ENCODE results near the gene MAPK9. TPM values are rescaled to one million over a fixed set of nuclear protein-coding genes. Genes with fewer than 3 reads are reported as not detected.
"Not testable (repeated sequence)": the region's sequence is repeated elsewhere in the genome, so short reads cannot be mapped to it uniquely, and the experiment has no call there.

Gene MAPK9
- polyA plus RNA-seq, 4 donors = 34.8 to 48.4 (median 43.9) TPM

- DNase-seq (ENCODE audit: low read depth in 4 of 4, low spot score in 3 of 4) = no peak
Measured at GRCh38 chr5:180241600-180241999, 50.3 kb downstream of the MAPK9 start.

- no peak for DNase-seq (ENCODE audit: low read depth in 4 of 4, low spot score in 3 of 4)
Measured at GRCh38 chr5:180238631-180239030, 53.3 kb downstream of the MAPK9 start.

GRCh38 chr5:180235846-180236245 lies 56.0 kb downstream of the MAPK9 start:
- DNase-seq (ENCODE audit: low read depth in 4 of 4, low spot score in 3 of 4) = no peak

DNA sequence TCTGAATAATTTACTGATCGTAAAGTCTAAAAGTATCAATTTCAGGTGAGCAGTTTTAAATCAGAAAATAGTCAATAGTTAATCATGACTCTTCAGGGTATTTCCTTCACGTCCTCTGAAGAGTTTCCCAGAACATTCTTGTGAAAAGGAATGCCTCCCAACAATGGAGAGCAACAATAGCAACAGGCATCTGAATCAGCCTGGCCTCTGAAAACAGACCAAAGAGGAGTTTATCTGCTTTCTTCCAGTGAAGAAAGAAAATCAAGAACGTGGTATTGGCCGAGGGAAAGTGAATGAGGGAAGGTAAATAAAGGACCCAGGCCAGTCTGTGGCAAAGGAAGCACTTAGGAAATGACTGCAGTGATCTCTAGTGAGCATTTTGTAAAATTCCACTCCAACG lies 56.8 kb downstream of the MAPK9 start:
- DNase-seq (ENCODE audit: low read depth in 4 of 4, low spot score in 3 of 4) = no peak

- no peak for DNase-seq (ENCODE audit: low read depth in 4 of 4, low spot score in 3 of 4)
Measured at GRCh38 chr5:180234271-180234670, 57.6 kb downstream of the MAPK9 start.

DNA sequence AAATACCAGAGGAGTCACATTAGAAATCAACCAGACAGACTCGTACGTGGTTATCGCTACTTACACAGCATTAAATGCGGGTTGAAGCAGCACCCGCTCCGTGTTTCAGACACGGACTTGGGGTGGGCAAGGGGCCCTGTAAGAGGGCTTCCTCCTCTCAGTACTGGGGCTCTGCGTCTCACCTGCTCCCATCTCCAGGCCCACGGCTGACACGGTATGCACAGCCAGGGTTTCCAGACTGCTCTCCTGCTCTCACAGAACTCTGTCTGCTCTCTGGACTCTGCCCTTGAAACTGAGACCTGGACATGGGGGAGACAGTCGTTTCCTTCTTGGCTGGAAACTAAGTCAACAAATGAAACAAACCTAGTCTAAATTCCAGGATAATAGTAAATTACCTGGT lies 58.2 kb downstream of the MAPK9 start:
- DNase-seq (ENCODE audit: low read depth in 4 of 4, low spot score in 3 of 4) = peak in 1 of 4 donors; percentile 19

GRCh38 chr5:180230017-180230416 lies 61.9 kb downstream of the MAPK9 start:
- no peak for DNase-seq (ENCODE audit: low read depth in 4 of 4, low spot score in 3 of 4)

GRCh38 chr5:180222056-180222455 lies 69.8 kb downstream of the MAPK9 start:
- DNase-seq (ENCODE audit: low read depth in 4 of 4, low spot score in 3 of 4) = no peak

GRCh38 chr5:180217797-180218196 lies 74.1 kb downstream of the MAPK9 start:
- no peak for DNase-seq (ENCODE audit: low read depth in 4 of 4, low spot score in 3 of 4)

DNA sequence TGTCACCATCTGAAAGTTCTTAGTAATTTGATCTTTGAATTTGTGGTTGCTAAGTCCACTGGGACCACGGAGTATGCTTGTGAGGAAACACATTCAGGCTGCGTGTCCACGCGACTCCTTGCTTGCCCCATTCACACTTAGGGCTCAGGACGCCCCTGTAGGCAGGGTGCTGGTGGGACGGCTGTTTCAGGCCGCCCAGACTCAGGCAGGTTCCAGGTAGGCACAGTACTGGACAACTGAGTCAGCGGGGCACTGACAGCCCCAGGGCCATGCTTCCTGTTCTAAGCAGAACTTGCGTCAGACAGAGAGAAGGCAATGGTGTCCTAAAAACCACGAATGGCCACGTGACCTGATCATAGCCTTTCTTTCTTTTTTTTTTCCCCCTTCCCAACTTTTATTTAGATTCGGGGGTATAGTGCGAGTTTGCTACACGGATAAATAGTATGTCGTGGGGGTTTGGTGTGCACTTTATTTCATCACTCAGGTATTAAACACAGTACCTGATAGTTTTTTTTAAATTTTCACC lies 75.2 kb downstream of the MAPK9 start:
- DNase-seq (ENCODE audit: low read depth in 4 of 4, low spot score in 3 of 4) = no peak

GRCh38 chr5:180215783-180216630 lies 75.9 kb downstream of the MAPK9 start:
- DNase-seq (ENCODE audit: low read depth in 4 of 4, low spot score in 3 of 4) = no peak

- DNase-seq (ENCODE audit: low read depth in 4 of 4, low spot score in 3 of 4) = no peak
Measured at GRCh38 chr5:180214870-180215770, 76.8 kb downstream of the MAPK9 start.

- no peak for DNase-seq (ENCODE audit: low read depth in 4 of 4, low spot score in 3 of 4)
Measured at GRCh38 chr5:180213657-180214207, 78.2 kb downstream of the MAPK9 start.

GRCh38 chr5:180213256-180213600 lies 78.7 kb downstream of the MAPK9 start:
- DNase-seq (ENCODE audit: low read depth in 4 of 4, low spot score in 3 of 4) = no peak

GRCh38 chr5:180212363-180213255 lies 79.3 kb downstream of the MAPK9 start:
- DNase-seq (ENCODE audit: low read depth in 4 of 4, low spot score in 3 of 4) = no peak

GRCh38 chr5:180211761-180212035 lies 80.2 kb downstream of the MAPK9 start:
- no peak for DNase-seq (ENCODE audit: low read depth in 4 of 4, low spot score in 3 of 4)

DNA sequence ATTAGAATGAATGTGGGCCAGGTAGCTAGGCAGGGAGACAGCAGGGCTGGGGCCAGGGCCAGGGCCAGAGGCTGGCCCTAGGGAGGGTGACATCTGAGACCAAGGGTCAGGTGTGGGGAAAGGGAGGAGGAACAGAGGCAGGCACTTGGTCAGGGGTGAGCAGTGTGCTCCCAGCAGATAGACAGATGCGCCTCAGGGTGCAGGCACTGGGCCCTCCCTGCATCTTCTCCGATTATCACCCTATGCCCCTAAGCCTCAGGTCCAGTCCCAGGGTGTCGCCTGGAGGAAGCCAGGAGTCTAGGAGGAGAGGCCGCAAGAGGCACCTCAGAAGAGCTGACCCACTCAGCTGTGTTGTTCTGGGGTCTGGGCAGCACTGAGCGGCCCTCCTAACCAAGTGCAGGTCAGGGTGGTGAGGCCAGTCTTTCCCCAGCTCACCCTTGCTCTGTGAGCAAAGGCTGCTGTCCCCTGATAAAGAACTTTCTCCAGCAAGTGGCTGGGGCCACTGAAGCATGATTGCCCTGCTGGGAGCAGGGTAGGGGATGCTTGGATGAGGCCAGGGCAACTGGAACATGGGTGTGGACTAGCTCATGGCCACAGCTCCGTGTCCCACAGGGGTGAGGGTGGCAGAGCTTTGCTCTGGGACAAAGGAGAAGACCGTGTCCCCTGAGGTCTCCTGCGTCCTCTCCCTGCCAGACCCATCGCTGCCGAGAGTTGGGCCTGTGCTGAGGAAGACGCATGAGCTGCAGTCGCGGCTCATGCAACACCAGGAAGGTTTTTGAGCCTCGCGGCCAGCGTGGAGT lies 80.7 kb downstream of the MAPK9 start:
- no peak for DNase-seq (ENCODE audit: low read depth in 4 of 4, low spot score in 3 of 4)

- not testable (repeated sequence) for DNase-seq (ENCODE audit: low read depth in 4 of 4, low spot score in 3 of 4)
Measured at GRCh38 chr5:180210077-180210476, 81.8 kb downstream of the MAPK9 start.

DNA sequence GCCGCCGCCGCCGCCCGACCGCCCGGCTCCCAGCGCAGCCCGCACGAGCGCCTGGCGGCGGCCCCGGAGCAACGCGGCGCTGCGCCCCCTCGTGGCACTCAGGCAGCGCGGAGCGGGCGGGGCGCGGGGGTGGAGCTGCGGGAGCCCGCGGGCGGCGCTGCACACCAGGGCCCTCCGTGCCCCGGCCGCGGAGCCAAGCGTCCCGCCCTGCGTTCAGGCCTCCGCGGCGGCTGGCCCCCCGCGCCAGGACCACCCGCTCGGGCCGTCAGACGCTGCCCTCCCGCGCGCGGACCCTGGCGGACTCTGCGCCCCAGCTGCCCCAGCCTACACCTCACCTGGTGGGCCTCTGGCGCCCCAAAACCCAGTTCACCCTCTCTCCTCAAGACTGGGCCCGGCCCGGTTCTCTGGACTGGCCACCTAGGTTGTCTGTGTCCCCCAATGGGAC lies 82.7 kb downstream of the MAPK9 start, which contains the start of gene RASGEF1C:
TSS of gene RASGEF1C (minus strand) at position 75 of the 445 bp plus-strand sequence. CDS start 71,159 bp downstream, outside the sequence.
- peak in 3 of 4 donors; percentile 44 to 67 (median 61) for DNase-seq (ENCODE audit: low read depth in 4 of 4, low spot score in 3 of 4)

Measured in right renal pelvis (tissue), 4 donors.